HEK293 (cell line): ENCODE measurements around the gene GCLM.

Source experiments
- HOXA7 ChIP-seq: sonication (generic); formaldehyde crosslinking; IDR thresholded peaks from 2 replicates; pipeline ENCODE4 v1.8.1; 2022; ENCODE audit warnings: missing genetic modification reagents, borderline replicate concordance
- HOXC10 ChIP-seq: sonication (generic); formaldehyde crosslinking; IDR thresholded peaks from 2 replicates; pipeline ENCODE4 v1.8.1; 2023; ENCODE audit warnings: mild to moderate bottlenecking, missing genetic modification reagents
- KLF1 ChIP-seq: fragments of 450-650 bp; formaldehyde crosslinking; IDR thresholded peaks from 2 replicates; pipeline ENCODE4 v1.5.1; 2016; ENCODE audit warnings: missing biosample characterization, missing genetic modification characterization
- KLF10 ChIP-seq: fragments of 450-650 bp; IDR thresholded peaks from 2 replicates; pipeline ENCODE4 v1.5.1; 2018; ENCODE audit warnings: missing biosample characterization, mild to moderate bottlenecking, missing genetic modification characterization
- KLF16 ChIP-seq: fragments of 450-650 bp; formaldehyde crosslinking; IDR thresholded peaks from 2 replicates; pipeline ENCODE4 v1.5.1; 2017; ENCODE audit warnings: missing biosample characterization, missing genetic modification characterization
- PRDM6 ChIP-seq: fragments of 450-650 bp; formaldehyde crosslinking; IDR thresholded peaks from 2 replicates; pipeline ENCODE4 v1.5.1; 2017; ENCODE audit warnings: missing biosample characterization, missing genetic modification characterization
- SP7 ChIP-seq: fragments of 450-650 bp; formaldehyde crosslinking; IDR thresholded peaks from 2 replicates; pipeline ENCODE4 v1.5.1; 2016; ENCODE audit warnings: missing biosample characterization, missing genetic modification characterization
- WT1 ChIP-seq: fragments of 450-650 bp; formaldehyde crosslinking; IDR thresholded peaks from 2 replicates; pipeline ENCODE4 v1.5.1; 2016; ENCODE audit warnings: missing biosample characterization, missing genetic modification characterization
- YY2 ChIP-seq: fragments of 450-650 bp; formaldehyde crosslinking; IDR thresholded peaks from 2 replicates; pipeline ENCODE4 v1.5.1; 2016; ENCODE audit warnings: missing biosample characterization, missing genetic modification characterization
- ZBTB17 ChIP-seq: fragments of 450-650 bp; formaldehyde crosslinking; IDR thresholded peaks from 2 replicates; pipeline ENCODE4 v1.5.1; 2016; ENCODE audit warnings: missing biosample characterization, missing genetic modification characterization
- ZNF112 ChIP-seq: fragments of 450-650 bp; formaldehyde crosslinking; IDR thresholded peaks from 2 replicates; pipeline ENCODE4 v1.5.0; 2017; ENCODE audit warnings: missing biosample characterization, missing genetic modification characterization
- ZNF114 ChIP-seq: fragments of 450-650 bp; formaldehyde crosslinking; IDR thresholded peaks from 2 replicates; pipeline ENCODE4 v1.5.0; 2017; ENCODE audit warnings: missing biosample characterization, missing genetic modification characterization
- ZNF132 ChIP-seq: fragments of 450-650 bp; formaldehyde crosslinking; IDR thresholded peaks from 2 replicates; pipeline ENCODE4 v1.5.1; 2017; ENCODE audit warnings: missing biosample characterization, missing genetic modification characterization, borderline replicate concordance
- ZNF169 ChIP-seq: fragments of 450-650 bp; formaldehyde crosslinking; IDR thresholded peaks from 2 replicates; pipeline ENCODE4 v1.5.1; 2016; ENCODE audit warnings: missing biosample characterization, missing genetic modification characterization
- ZNF202 ChIP-seq: fragments of 450-650 bp; formaldehyde crosslinking; IDR thresholded peaks from 2 replicates; pipeline ENCODE4 v1.5.1; 2016; ENCODE audit warnings: missing biosample characterization, missing genetic modification characterization, borderline replicate concordance
- ZNF214 ChIP-seq: fragments of 450-650 bp; formaldehyde crosslinking; IDR thresholded peaks from 2 replicates; pipeline ENCODE4 v1.5.1; 2017; ENCODE audit warnings: missing biosample characterization, mild to moderate bottlenecking, missing genetic modification characterization, borderline replicate concordance
- ZNF239 ChIP-seq: fragments of 450-650 bp; formaldehyde crosslinking; IDR thresholded peaks from 2 replicates; pipeline ENCODE4 v1.5.1; 2016; ENCODE audit warnings: missing biosample characterization, missing genetic modification characterization
- ZNF302 ChIP-seq: fragments of 450-650 bp; formaldehyde crosslinking; IDR thresholded peaks from 2 replicates; pipeline ENCODE4 v1.5.1; 2016; ENCODE audit warnings: missing biosample characterization, missing genetic modification characterization, low read depth
- ZNF335 ChIP-seq: fragments of 450-650 bp; formaldehyde crosslinking; conservative IDR thresholded peaks from 2 replicates; pipeline ENCODE4 v1.5.1; 2016; ENCODE audit warnings: missing biosample characterization, missing genetic modification characterization
- ZNF501 ChIP-seq: fragments of 450-650 bp; formaldehyde crosslinking; IDR thresholded peaks from 2 replicates; pipeline ENCODE4 v1.5.1; 2016; ENCODE audit warnings: missing biosample characterization, missing genetic modification characterization
- ZNF530 ChIP-seq: fragments of 450-650 bp; formaldehyde crosslinking; IDR thresholded peaks from 2 replicates; pipeline ENCODE4 v1.5.1; 2016; ENCODE audit warnings: low read depth, missing biosample characterization, missing genetic modification characterization
- ZNF548 ChIP-seq: fragments of 450-650 bp; formaldehyde crosslinking; IDR thresholded peaks from 2 replicates; pipeline ENCODE4 v1.5.1; 2016; ENCODE audit warnings: missing biosample characterization, missing genetic modification characterization
- ZNF549 ChIP-seq: fragments of 450-650 bp; IDR thresholded peaks from 2 replicates; pipeline ENCODE4 v1.5.1; 2018; ENCODE audit warnings: missing biosample characterization, missing genetic modification characterization, mild to moderate bottlenecking, inconsistent platforms, moderate library complexity
- ZNF558 ChIP-seq: fragments of 450-650 bp; formaldehyde crosslinking; IDR thresholded peaks from 2 replicates; pipeline ENCODE4 v1.5.1; 2016; ENCODE audit warnings: missing biosample characterization, missing genetic modification characterization
- ZNF626 ChIP-seq: fragments of 450-650 bp; sonication (Bioruptor Pico); formaldehyde crosslinking; IDR thresholded peaks from 2 replicates; pipeline ENCODE4 v1.5.1; 2018; ENCODE audit warnings: missing biosample characterization, missing genetic modification characterization, inconsistent platforms
- ZNF639 ChIP-seq: fragments of 450-650 bp; formaldehyde crosslinking; IDR thresholded peaks from 2 replicates; pipeline ENCODE4 v1.5.1; 2016; ENCODE audit warnings: missing biosample characterization, missing genetic modification characterization
- ZNF747 ChIP-seq: fragments of 450-650 bp; formaldehyde crosslinking; IDR thresholded peaks from 2 replicates; pipeline ENCODE4 v1.5.1; 2016; ENCODE audit warnings: missing biosample characterization, missing genetic modification characterization
- ZNF837 ChIP-seq: fragments of 450-650 bp; formaldehyde crosslinking; IDR thresholded peaks from 2 replicates; pipeline ENCODE4 v1.5.1; 2016; ENCODE audit warnings: missing biosample characterization, missing genetic modification characterization
- ZSCAN23 ChIP-seq: fragments of 450-650 bp; formaldehyde crosslinking; IDR thresholded peaks from 2 replicates; pipeline ENCODE4 v1.5.1; 2016; ENCODE audit warnings: missing biosample characterization, missing genetic modification characterization
- ZSCAN30 ChIP-seq: fragments of 450-650 bp; IDR thresholded peaks from 2 replicates; pipeline ENCODE4 v1.5.1; 2018; ENCODE audit warnings: missing biosample characterization, mild to moderate bottlenecking, missing genetic modification characterization, moderate library complexity
- TF ChIP-seq, protein P1 (sequence below): fragments of 450-650 bp; IDR thresholded peaks from 2 replicates; pipeline ENCODE4 v1.5.1; 2018; ENCODE audit warnings: missing biosample characterization, missing genetic modification characterization
- TF ChIP-seq, protein P2 (sequence below): fragments of 450-650 bp; formaldehyde crosslinking; conservative IDR thresholded peaks from 2 replicates; pipeline ENCODE4 v1.5.1; 2016; ENCODE audit warnings: low read depth, missing biosample characterization, missing genetic modification characterization
- TF ChIP-seq, protein P3 (sequence below): fragments of 450-650 bp; formaldehyde crosslinking; IDR thresholded peaks from 2 replicates; pipeline ENCODE4 v1.5.1; 2016; ENCODE audit warnings: missing biosample characterization, missing genetic modification characterization

The GCLM gene

GRCh38 chr1:93847811-93848288, 61.4 kb downstream of the GCLM start (continued):
- TF ChIP-seq ZNF639 (tag by site-specific recombination) (no peak; the same call in 1 of the 2 replicates), ZNF549 (tag by site-specific recombination) (no peak), ZNF239 (tag by site-specific recombination) (no peak), ZNF214 (tag by site-specific recombination) (no peak), ZNF558 (tag by site-specific recombination) (no peak), ZNF530 (no peak), HOXC10 (CRISPR knock-in tag) (no peak), ZNF548 (tag by site-specific recombination) (no peak), ZBTB17 (tag by site-specific recombination) (peak; percentile 58; the same call in 1 of the 2 replicates), ZNF747 (tag by site-specific recombination) (no peak), KLF10 (tag by site-specific recombination) (no peak), ZNF202 (tag by site-specific recombination) (no peak), ZSCAN30 (peak; percentile 74), ZNF169 (tag by site-specific recombination) (no peak), ZNF112 (tag by site-specific recombination) (no peak), ZNF302 (tag by site-specific recombination) (no peak), PRDM6 (tag by site-specific recombination) (peak; percentile 62), HOXA7 (CRISPR knock-in tag) (no peak), KLF16 (no peak), ZNF335 (peak; percentile 86), ZSCAN23 (tag by site-specific recombination) (no peak), SP7 (tag by site-specific recombination) (0 out of 2 replicates have a peak, but pooled peaks have one; percentile 23), ZNF626 (tag by site-specific recombination) (no peak), KLF1 (tag by site-specific recombination) (peak; percentile 31; the same call in 1 of the 2 replicates), ZNF501 (tag by site-specific recombination) (no peak), ZNF132 (tag by site-specific recombination) (no peak), YY2 (no peak), WT1 (no peak), ZNF837 (tag by site-specific recombination) (no peak), ZNF114 (no peak)
- TF ChIP-seq, protein P1, sequence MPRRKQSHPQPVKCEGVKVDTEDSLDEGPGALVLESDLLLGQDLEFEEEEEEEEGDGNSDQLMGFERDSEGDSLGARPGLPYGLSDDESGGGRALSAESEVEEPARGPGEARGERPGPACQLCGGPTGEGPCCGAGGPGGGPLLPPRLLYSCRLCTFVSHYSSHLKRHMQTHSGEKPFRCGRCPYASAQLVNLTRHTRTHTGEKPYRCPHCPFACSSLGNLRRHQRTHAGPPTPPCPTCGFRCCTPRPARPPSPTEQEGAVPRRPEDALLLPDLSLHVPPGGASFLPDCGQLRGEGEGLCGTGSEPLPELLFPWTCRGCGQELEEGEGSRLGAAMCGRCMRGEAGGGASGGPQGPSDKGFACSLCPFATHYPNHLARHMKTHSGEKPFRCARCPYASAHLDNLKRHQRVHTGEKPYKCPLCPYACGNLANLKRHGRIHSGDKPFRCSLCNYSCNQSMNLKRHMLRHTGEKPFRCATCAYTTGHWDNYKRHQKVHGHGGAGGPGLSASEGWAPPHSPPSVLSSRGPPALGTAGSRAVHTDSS (tag by site-specific recombination), result no peak
- TF ChIP-seq, protein P2, sequence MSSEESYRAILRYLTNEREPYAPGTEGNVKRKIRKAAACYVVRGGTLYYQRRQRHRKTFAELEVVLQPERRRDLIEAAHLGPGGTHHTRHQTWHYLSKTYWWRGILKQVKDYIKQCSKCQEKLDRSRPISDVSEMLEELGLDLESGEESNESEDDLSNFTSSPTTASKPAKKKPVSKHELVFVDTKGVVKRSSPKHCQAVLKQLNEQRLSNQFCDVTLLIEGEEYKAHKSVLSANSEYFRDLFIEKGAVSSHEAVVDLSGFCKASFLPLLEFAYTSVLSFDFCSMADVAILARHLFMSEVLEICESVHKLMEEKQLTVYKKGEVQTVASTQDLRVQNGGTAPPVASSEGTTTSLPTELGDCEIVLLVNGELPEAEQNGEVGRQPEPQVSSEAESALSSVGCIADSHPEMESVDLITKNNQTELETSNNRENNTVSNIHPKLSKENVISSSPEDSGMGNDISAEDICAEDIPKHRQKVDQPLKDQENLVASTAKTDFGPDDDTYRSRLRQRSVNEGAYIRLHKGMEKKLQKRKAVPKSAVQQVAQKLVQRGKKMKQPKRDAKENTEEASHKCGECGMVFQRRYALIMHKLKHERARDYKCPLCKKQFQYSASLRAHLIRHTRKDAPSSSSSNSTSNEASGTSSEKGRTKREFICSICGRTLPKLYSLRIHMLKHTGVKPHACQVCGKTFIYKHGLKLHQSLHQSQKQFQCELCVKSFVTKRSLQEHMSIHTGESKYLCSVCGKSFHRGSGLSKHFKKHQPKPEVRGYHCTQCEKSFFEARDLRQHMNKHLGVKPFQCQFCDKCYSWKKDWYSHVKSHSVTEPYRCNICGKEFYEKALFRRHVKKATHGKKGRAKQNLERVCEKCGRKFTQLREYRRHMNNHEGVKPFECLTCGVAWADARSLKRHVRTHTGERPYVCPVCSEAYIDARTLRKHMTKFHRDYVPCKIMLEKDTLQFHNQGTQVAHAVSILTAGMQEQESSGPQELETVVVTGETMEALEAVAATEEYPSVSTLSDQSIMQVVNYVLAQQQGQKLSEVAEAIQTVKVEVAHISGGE (tag by site-specific recombination), result peak; percentile 47
- TF ChIP-seq, protein P3, sequence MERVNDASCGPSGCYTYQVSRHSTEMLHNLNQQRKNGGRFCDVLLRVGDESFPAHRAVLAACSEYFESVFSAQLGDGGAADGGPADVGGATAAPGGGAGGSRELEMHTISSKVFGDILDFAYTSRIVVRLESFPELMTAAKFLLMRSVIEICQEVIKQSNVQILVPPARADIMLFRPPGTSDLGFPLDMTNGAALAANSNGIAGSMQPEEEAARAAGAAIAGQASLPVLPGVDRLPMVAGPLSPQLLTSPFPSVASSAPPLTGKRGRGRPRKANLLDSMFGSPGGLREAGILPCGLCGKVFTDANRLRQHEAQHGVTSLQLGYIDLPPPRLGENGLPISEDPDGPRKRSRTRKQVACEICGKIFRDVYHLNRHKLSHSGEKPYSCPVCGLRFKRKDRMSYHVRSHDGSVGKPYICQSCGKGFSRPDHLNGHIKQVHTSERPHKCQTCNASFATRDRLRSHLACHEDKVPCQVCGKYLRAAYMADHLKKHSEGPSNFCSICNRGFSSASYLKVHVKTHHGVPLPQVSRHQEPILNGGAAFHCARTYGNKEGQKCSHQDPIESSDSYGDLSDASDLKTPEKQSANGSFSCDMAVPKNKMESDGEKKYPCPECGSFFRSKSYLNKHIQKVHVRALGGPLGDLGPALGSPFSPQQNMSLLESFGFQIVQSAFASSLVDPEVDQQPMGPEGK (tag by site-specific recombination), result peak; percentile 82
